ENCODE results near the gene TRNT1. TPM values are rescaled to one million over a fixed set of nuclear protein-coding genes. Genes with fewer than 3 reads are reported as not detected.

TRNT1 gene
- total RNA-seq, 1 experiment from 2014 or later, result 21.4 TPM

DNA sequence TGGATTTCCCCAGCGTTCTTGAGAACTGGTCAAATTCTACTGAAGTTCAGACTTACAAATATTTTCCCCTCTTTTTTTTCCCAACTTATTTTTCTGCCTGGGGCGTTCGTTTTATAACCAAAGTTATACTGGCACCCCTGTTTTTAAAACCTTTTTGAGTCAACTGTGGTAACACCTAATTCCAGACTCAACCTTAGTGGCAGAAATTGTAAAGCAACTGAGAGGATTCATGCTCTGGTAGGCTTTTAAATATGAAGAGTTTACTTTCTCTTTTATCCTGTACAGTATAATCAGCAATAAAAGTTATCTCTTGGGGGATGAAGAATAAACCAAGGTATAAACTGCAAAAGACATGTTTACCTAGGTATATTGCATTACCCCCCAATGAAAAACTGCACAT lies 18.9 kb upstream of the TRNT1 start:
- no peak for ATAC-seq

DNA sequence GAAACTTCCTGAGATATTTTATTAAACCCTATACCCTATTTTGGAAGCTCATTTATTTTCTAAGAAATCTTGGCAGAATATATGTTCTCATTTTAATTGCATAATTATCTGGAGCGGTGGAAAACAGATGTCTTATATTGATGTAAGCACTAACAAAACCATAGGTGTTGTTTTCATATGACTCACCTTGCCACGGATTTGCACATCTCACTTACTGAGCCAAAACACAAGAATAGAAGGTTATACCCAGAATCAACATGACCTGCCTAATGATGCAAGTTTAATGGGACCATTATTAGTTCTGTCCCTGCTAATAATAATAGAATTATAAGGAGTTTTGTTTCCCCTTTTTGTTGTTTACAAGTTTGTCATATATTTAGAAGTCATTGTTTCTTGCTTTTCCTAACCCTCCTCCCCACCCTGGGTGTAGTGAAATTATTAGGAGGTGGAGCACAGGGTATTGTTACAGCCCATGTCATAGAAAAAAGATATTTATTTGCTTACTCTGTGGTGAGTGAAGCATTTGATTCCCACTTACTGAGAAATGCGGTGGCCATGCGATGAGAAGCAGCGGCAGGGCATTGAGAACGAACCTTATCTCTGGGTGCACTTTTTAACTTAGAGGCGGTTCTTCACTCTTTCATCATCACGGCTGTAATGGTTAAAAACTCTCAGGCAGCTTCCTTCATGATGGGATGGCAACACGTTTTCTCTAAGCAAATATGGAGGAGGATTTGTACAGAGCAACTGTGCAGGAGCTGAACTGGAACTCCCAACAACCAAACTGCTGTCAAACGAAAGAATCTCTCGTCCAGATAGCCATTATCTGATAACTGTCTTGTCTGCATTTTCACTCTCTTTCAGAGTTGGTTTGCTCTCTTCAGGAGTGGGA lies 17.1 kb upstream of the TRNT1 start:
- ChIA-PET RAD21 (ENCODE audit: low non-redundant PET in 1 of 2, low total read pairs in 2 of 2, uncharacterized antibody in 2 of 2, unreplicated experiment in 2 of 2) (no interaction called here), POLR2A (no interaction called here), CTCF (no interaction called here)
- Histone ChIP-seq H3K27me3 (ENCODE audit: insufficient read depth, low read length) (peaks cover 23% of the 10 kb centered on the region; the same call in 1 of the 2 replicates), H3K27ac (ENCODE audit: low read depth, low read length) (no peak overlapping the region), H3K9me2 (ENCODE audit: insufficient read depth) (no peaks in the 10 kb centered on the region), H3K9me3 (ENCODE audit: control insufficient read depth in 1 of 2, insufficient read depth in 1 of 2, low read depth in 1 of 2, low read length in 2 of 2) (no peaks in the 10 kb centered on the region), H3K36me3 (ENCODE audit: control insufficient read depth in 1 of 2, insufficient read depth in 2 of 2, low read length in 2 of 2) (no peaks in the 10 kb centered on the region), H3K4me1 (ENCODE audit: control insufficient read depth in 1 of 2, insufficient read depth in 2 of 2, low read length in 2 of 2) (no peaks in the 10 kb centered on the region), H3K4me2 (ENCODE audit: low read length) (no peak overlapping the region), H3K9ac (ENCODE audit: low read length) (no peak overlapping the region), H3K79me2 (ENCODE audit: insufficient read depth, low read length) (no peaks in the 10 kb centered on the region), H2AFZ (ENCODE audit: low read depth, low read length, poor library complexity, severe bottlenecking) (no peak overlapping the region), H4K20me1 (ENCODE audit: insufficient read depth) (no peaks in the 10 kb centered on the region), H3K4me3 (replicated peaks in 1 of 2; ENCODE audit: low read depth in 1 of 2, low read length in 2 of 2) (no peak overlapping the region)
- BruUV-seq (replicated peaks), result no TSS peak
- DNase-seq (ENCODE audit: low read depth, low spot score), result no peak
- no peak for ATAC-seq
- intact Hi-C loops (cut with micrococcal nuclease), result no loop called here
- no peak for TF ChIP-seq TCF7L2 (IDR thresholded peaks at IDR 0.05; ENCODE audit: borderline replicate concordance, extremely low read depth, insufficient read depth, insufficient read length)
- no peak for TF ChIP-seq SIN3A (IDR thresholded peaks at IDR 0.05; ENCODE audit: low read depth)
- no peak for TF ChIP-seq EGR1 (IDR thresholded peaks at IDR 0.05; ENCODE audit: low read depth)
- no peak for TF ChIP-seq ZNF274 (IDR thresholded peaks at IDR 0.05; ENCODE audit: low read depth, low read length)
- TF ChIP-seq FOSL1 (IDR thresholded peaks at IDR 0.05; ENCODE audit: low read depth), result no peak
- TF ChIP-seq RAD21 (IDR thresholded peaks at IDR 0.05; ENCODE audit: low read depth), result no peak
- TF ChIP-seq JUND (IDR thresholded peaks at IDR 0.05), result no peak
- TF ChIP-seq, protein P1, sequence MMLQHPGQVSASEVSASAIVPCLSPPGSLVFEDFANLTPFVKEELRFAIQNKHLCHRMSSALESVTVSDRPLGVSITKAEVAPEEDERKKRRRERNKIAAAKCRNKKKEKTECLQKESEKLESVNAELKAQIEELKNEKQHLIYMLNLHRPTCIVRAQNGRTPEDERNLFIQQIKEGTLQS (IDR thresholded peaks at IDR 0.05), result no peak
- TF ChIP-seq EZH2 (IDR thresholded peaks at IDR 0.05), result no peak
- no peak for TF ChIP-seq POLR2AphosphoS5 (IDR thresholded peaks at IDR 0.05; ENCODE audit: low read depth, low read length)
- TF ChIP-seq, protein P2, sequence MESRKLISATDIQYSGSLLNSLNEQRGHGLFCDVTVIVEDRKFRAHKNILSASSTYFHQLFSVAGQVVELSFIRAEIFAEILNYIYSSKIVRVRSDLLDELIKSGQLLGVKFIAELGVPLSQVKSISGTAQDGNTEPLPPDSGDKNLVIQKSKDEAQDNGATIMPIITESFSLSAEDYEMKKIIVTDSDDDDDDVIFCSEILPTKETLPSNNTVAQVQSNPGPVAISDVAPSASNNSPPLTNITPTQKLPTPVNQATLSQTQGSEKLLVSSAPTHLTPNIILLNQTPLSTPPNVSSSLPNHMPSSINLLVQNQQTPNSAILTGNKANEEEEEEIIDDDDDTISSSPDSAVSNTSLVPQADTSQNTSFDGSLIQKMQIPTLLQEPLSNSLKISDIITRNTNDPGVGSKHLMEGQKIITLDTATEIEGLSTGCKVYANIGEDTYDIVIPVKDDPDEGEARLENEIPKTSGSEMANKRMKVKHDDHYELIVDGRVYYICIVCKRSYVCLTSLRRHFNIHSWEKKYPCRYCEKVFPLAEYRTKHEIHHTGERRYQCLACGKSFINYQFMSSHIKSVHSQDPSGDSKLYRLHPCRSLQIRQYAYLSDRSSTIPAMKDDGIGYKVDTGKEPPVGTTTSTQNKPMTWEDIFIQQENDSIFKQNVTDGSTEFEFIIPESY (IDR thresholded peaks at IDR 0.05; ENCODE audit: extremely low read depth, insufficient replicate concordance, low read length), result no peak
- TF ChIP-seq SRF (IDR thresholded peaks at IDR 0.05; ENCODE audit: low read depth), result no peak
- TF ChIP-seq ZFX (IDR thresholded peaks at IDR 0.05), result no peak

More for the DNA sequence above, 18.9 kb upstream of the TRNT1 start:
- H3K9ac ChIP-seq (ENCODE audit: low read length), result no peak overlapping the region
- no TSS peak for BruUV-seq (replicated peaks)
- no peak overlapping the region for H2AFZ ChIP-seq (ENCODE audit: low read depth, low read length, poor library complexity, severe bottlenecking)
- POLR2A ChIA-PET, result no interaction called here
- H3K4me1 ChIP-seq (ENCODE audit: control insufficient read depth in 1 of 2, insufficient read depth in 2 of 2, low read length in 2 of 2), result no peaks in the 10 kb centered on the region
- no peak for DNase-seq (ENCODE audit: low read depth, low spot score)
- CTCF ChIA-PET, result no interaction called here
- intact Hi-C loops (cut with micrococcal nuclease), result no loop called here
- TF ChIP-seq, protein P2 (IDR thresholded peaks at IDR 0.05; ENCODE audit: extremely low read depth, insufficient replicate concordance, low read length), result no peak
- no peak for TF ChIP-seq TCF7L2 (IDR thresholded peaks at IDR 0.05; ENCODE audit: borderline replicate concordance, extremely low read depth, insufficient read depth, insufficient read length)
- TF ChIP-seq ZNF274 (IDR thresholded peaks at IDR 0.05; ENCODE audit: low read depth, low read length), result no peak
- no peak for TF ChIP-seq RAD21 (IDR thresholded peaks at IDR 0.05; ENCODE audit: low read depth)
- H3K9me3 ChIP-seq (ENCODE audit: control insufficient read depth in 1 of 2, insufficient read depth in 1 of 2, low read depth in 1 of 2, low read length in 2 of 2), result no peaks in the 10 kb centered on the region
- peaks cover 22% of the 10 kb centered on the region; the same call in 1 of the 2 replicates for H3K27me3 ChIP-seq (ENCODE audit: insufficient read depth, low read length)
- no peak overlapping the region for H3K4me3 ChIP-seq (replicated peaks in 1 of 2; ENCODE audit: low read depth in 1 of 2, low read length in 2 of 2)
- no peak overlapping the region for H3K4me2 ChIP-seq (ENCODE audit: low read length)
- H3K9me2 ChIP-seq (ENCODE audit: insufficient read depth), result no peaks in the 10 kb centered on the region
- no peaks in the 10 kb centered on the region for H3K79me2 ChIP-seq (ENCODE audit: insufficient read depth, low read length)
- no peak overlapping the region for H3K27ac ChIP-seq (ENCODE audit: low read depth, low read length)
- RAD21 ChIA-PET (ENCODE audit: low non-redundant PET in 1 of 2, low total read pairs in 2 of 2, uncharacterized antibody in 2 of 2, unreplicated experiment in 2 of 2), result no interaction called here
- no peaks in the 10 kb centered on the region for H4K20me1 ChIP-seq (ENCODE audit: insufficient read depth)
- H3K36me3 ChIP-seq (ENCODE audit: control insufficient read depth in 1 of 2, insufficient read depth in 2 of 2, low read length in 2 of 2), result no peaks in the 10 kb centered on the region
